Rectal smooth muscle tissue (tissue), 1 donor: ENCODE results near the gene DRD5.

Experiments used
- H3K27ac ChIP-seq: one replicate; pipeline ENCODE4 v1.7.0; 2013; ENCODE audit warnings: low read depth, low read length, inconsistent platforms
- H3K27me3 ChIP-seq: one replicate; pipeline ENCODE4 v1.7.0; 2013; ENCODE audit warnings: low read length; ENCODE audit not compliant: control insufficient read depth, insufficient read depth
- H3K36me3 ChIP-seq: one replicate; pipeline ENCODE4 v1.7.0; 2013; ENCODE audit warnings: low read length; ENCODE audit not compliant: control insufficient read depth, insufficient read depth
- H3K4me1 ChIP-seq: one replicate; pipeline ENCODE4 v1.7.0; 2013; ENCODE audit warnings: low read length; ENCODE audit not compliant: control insufficient read depth, insufficient read depth
- H3K4me3 ChIP-seq: one replicate; pipeline ENCODE4 v1.7.0; 2013; ENCODE audit warnings: low read length
- H3K9ac ChIP-seq: one replicate; pipeline ENCODE4 v1.7.0; 2013; ENCODE audit warnings: low read length

DRD5 gene

DNA sequence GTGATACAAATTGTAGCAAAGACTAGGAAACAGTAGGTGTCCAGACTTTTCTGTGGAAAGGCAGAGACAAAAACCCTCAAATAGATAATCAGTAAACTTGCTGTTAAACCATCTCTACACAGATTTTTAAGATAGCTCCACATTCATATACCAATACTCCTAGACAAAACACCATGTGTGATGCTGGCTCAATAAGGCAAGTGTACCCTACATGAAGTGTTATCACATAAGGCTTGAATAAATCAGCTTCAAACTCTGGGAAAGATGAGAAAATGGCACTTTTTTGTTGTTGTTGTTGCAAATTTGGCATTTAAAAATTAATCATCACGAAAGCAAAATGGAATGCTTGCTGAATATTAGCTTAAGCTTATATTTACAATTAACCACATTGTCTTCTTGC is 45.1 kb downstream of the DRD5 start:
- no peak overlapping the region for H3K27ac ChIP-seq
- no peak overlapping the region for H3K9ac ChIP-seq
- no peaks in the 10 kb centered on the region for H3K36me3 ChIP-seq
- no peaks in the 10 kb centered on the region for H3K4me1 ChIP-seq
- H3K4me3 ChIP-seq, result no peak overlapping the region
- no peaks in the 10 kb centered on the region for H3K27me3 ChIP-seq

GRCh38 chr4:9832640-9833039 is 51.2 kb downstream of the DRD5 start:
- Histone ChIP-seq H3K4me1 (no peaks in the 10 kb centered on the region), H3K36me3 (no peaks in the 10 kb centered on the region), H3K27ac (no peak overlapping the region), H3K9ac (no peak overlapping the region), H3K27me3 (no peaks in the 10 kb centered on the region), H3K4me3 (no peak overlapping the region)

- Histone ChIP-seq H3K4me1 (no peaks in the 10 kb centered on the region), H3K27me3 (no peaks in the 10 kb centered on the region), H3K9ac (no peak overlapping the region), H3K27ac (no peak overlapping the region), H3K36me3 (no peaks in the 10 kb centered on the region), H3K4me3 (no peak overlapping the region)
Measured at GRCh38 chr4:9833421-9833820, 52.0 kb downstream of the DRD5 start.
